ENCODE results near the gene PPP1R18. TPM values are rescaled to one million over a fixed set of nuclear protein-coding genes. Genes with fewer than 3 reads are reported as not detected.
"Not testable (repeated sequence)": the region's sequence is repeated elsewhere in the genome, so short reads cannot be mapped to it uniquely, and the experiment has no call there.

PPP1R18 gene
- polyA plus RNA-seq, 12 donors = 37.4 to 65.9 (median 41.1) TPM; not detected in 1

DNA sequence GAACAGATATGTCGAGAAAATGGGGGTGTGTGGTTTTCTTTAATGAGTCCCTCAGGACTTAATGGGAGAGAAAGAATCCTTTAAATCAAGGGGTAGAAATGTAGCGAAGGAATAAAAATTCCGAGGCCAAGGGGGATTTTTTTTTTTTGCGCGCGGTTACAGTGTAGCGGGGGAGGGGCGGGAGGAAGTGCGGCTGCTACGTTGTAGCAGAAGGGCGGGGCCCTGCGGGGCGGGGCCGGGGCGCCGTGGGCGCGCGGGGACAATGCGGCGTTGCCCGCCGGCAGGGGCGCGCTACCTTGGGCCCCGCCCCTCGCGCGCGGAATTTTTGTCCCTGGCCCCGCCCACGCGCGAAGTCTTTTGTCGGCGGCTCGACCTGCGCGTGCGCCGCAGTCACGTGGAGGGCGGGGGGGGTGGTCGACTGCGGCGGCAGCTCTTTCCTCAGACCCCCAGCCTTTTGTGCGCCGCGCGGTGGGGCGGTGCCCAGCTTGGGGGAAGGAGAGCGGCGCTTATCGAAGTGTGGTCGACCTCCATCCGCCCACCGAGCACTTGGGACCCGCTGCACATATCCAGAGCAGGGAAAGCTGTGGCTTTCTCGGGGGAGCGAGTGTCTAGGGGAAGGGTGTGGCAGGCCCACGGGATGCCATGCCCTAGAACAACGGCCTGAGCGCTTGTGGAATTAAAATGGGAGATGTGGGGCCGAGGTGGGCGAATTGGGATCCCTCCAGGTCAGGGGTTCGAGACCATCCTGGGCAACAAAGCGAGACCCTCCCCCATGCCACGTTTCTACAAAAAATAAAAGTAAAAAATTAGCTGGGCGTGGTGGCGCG lies 35.0 kb upstream of the PPP1R18 start:
- peak; percentile 93 for DNase-seq

- peak; percentile 61 for DNase-seq
Observed at GRCh38 chr6:30720738-30721197, 34.3 kb upstream of the PPP1R18 start.

DNA sequence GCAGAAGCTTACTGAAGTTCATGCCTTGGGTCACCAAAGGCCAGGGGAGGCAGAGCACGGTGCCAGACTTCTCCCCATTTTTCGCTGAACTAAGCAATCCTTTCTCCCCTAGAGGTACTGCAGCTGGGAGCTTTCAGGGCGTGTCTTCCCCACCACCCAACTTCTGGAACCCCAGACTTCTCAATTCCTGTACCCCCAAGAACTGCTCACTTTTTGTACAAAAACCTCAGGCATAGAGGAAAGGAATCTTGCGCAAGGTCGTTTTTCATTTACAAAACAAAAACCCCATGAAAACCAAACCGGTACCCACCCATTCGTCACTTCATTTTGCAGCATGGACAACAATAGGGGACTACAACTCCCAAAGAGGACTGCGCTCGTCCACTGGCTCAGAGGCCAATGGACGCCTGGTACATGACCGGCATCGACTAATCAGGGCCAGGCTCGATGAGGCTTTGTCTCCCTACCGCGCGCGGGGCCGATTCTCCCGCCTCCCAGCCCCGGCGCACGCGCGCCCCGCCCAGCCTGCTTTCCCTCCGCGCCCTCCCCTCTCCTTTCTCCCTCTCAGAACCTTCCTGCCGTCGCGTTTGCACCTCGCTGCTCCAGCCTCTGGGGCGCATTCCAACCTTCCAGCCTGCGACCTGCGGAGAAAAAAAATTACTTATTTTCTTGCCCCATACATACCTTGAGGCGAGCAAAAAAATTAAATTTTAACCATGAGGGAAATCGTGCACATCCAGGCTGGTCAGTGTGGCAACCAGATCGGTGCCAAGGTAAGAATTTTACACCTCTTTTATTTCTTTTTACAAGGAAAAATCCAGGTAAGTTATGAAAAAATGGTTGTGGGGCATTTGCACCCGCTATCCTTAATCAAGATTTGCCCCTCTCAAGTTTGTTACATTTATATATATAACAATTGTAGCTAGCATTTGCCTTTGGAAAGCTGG lies 33.6 kb upstream of the PPP1R18 start, which contains the start of gene TUBB:
Gene TUBB (plus strand): TSS at position 562 of the 947 bp plus-strand sequence. CDS start 155 bp downstream, at position 717.
- peak; percentile 98 for DNase-seq

DNA sequence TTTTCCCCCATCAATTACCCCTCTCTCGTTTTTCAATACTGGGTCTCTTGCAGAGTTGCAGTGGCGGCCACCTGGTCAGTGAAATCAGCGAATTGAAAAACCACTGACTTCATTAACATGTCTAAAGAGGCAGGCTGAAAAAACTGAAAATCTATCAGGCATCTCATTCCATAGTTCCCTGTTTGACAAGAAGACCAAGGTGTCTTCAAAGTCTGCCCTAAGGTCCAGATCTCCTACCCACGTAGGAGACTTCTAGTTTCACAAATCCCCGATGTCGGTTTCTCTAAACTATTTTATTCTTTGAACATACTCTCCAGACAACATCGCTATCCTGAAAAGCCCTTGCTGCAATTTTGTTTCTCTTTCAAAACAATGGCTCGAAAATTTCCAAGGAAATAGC lies 32.9 kb upstream of the PPP1R18 start:
- DNase-seq = no peak

- DNase-seq = not testable (repeated sequence)
Observed at GRCh38 chr6:30717845-30718720, 31.6 kb upstream of the PPP1R18 start.

- DNase-seq = peak; percentile 99
Observed at GRCh38 chr6:30717129-30717844, 30.8 kb upstream of the PPP1R18 start, which contains the start of gene MDC1. Gene MDC1, minus strand, starts transcription at chr6:30717281. Its CDS starts 2,106 bp downstream, at chr6:30715175.

- DNase-seq = no peak
Observed at GRCh38 chr6:30716879-30717128, 30.4 kb upstream of the PPP1R18 start.

- no peak for DNase-seq
Observed at GRCh38 chr6:30714263-30714662, 27.8 kb upstream of the PPP1R18 start.

DNA sequence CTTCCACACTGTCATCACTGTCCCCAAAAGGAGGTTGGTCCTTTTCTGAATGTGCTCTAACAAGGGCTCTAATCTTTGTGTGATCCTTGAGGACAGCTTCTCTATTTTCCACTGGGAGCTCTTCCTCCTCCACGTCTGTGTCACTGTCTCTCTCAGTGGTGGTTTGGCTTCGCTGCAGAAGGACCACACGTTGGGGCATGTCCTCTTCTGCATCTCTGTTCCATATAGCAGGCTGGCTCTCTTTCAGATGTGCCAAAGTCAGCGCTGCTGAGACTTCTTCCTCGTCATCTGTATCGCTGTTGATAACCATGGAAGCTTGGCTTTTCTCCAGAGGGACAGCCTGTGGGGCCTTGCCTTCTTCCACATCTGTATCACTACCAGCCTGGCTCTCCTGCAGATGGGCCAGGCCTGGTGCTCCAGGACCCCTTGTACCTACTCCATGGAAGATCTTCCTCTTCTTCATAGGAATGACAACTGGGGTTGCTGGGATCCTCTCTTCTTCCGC lies 26.0 kb upstream of the PPP1R18 start:
- DNase-seq = no peak

DNA sequence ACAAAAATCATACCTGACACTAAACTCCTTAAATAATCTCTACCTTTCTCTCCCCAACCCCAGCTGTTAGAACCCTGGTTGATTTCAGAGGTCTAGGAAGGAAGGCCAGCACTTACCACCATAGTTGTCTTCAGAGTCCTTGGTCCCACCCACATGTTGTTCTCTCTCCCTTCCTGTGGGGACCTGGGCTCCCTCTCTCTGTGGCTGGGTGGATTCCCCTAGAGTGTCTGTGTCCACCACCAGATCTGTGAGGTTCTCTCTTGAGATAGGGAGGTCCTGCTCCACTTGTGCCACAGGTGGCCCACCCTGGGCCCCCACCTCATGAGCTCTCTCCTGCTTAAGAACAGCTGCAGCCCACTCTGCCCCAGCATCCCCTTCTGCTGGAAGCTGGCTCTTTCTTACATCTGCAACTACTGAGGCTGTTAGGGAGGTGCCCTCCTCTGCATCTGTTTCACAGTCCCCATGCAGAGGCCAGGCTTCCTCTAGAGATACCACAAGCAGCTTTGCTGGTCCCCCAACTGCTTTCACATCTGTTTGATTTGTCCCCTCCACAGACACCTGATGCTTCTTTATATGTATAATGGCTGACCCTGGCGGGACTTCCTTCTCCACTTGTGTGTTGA lies 25.4 kb upstream of the PPP1R18 start:
- DNase-seq = no peak

DNA sequence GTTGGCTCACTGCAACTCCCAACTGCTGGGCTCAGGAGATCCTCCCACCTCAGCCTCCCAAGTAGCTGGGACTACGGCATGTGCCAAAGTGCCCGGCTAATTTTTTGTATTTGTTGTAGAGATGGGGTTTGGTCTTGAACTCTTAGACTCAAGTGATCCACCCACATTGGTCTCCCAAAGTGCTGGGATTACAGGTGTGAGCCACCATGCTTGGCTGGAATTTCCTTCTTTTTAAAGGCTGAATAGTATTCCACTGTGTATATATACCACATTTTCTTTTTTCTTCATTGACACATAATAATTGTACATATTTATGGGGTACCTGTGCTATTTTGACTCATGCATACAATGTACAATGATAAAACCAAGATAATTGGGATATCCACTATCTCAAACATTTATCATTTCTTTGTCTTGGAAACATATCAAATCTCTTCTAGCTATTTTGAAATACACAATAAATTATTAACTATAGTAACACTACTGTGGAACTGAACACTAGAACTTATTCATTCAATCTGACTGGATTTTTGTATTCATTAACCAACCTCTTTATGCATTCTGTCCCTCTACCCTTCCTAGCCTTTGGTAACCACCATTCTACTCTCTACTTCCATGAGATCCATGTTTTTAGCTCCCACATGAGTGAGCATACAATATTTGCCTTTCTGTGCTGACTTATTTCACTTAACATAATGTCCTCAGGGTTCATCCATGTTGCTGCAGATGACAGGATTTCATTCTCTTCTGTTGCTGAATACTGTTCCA lies 22.8 kb upstream of the PPP1R18 start:
- no peak for DNase-seq

DNA sequence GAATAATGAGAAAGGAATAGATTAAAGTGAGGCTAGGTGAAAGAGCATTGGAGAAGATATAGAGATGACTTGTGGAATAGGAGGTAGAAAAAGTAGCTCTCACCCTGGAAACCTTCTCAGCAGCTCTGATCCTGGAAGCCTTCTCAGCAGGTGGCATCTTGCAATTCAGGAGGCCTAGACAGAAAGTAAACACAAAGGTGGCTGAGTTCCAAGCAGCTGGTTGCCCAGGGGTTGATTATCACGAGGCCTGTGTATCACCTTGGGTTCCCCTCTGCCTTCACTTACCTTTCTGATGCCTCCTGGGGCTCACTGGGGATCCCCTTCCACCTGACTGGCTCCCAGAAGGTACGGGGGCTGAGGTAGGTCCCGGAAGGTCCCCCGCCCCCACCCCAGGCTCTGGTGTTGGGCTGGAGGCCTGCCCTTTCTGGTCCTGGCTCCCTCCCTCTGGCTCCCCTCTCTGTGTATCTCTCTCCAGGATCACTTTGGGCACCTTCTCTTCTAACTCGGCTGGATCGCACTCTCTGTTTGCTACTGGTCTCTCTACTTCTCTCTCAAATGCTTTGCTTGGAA lies 20.9 kb upstream of the PPP1R18 start:
- DNase-seq = no peak

- DNase-seq = no peak
Observed at GRCh38 chr6:30705620-30706019, 19.2 kb upstream of the PPP1R18 start.

GRCh38 chr6:30703821-30704220 lies 17.4 kb upstream of the PPP1R18 start:
- DNase-seq = no peak

GRCh38 chr6:30703011-30703410 lies 16.6 kb upstream of the PPP1R18 start:
- no peak for DNase-seq

- no peak for DNase-seq
Observed at GRCh38 chr6:30700340-30700739, 13.9 kb upstream of the PPP1R18 start.

GRCh38 chr6:30696432-30696831 lies 10.0 kb upstream of the PPP1R18 start:
- DNase-seq = no peak

GRCh38 chr6:30691208-30691847 lies 4.9 kb upstream of the PPP1R18 start:
- no peak for DNase-seq
